ENCODE data around the gene BMP2.

DNA sequence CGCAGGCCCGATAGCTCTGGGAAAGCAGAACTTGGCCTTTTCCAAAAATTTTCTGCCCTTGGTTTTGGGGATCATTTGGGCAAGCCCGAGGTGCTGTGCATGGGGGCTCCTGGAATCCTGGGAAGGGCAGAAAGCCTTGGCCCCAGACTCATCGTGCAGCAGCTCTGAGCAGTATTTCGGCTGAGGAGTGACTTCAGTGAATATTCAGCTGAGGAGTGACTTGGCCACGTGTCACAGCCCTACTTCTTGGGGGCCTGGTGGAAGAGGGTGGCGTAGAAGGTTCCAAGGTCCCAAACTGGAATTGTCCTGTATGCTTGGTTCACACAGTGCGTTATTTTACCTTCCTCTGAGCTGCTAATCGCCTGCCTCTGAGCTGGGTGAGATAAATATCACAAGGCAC is 1.1 kb upstream of the BMP2 start:
- no peak for TF ChIP-seq POLR2AphosphoS5 (IDR thresholded peaks at IDR 0.05)
- TF ChIP-seq, protein P1, sequence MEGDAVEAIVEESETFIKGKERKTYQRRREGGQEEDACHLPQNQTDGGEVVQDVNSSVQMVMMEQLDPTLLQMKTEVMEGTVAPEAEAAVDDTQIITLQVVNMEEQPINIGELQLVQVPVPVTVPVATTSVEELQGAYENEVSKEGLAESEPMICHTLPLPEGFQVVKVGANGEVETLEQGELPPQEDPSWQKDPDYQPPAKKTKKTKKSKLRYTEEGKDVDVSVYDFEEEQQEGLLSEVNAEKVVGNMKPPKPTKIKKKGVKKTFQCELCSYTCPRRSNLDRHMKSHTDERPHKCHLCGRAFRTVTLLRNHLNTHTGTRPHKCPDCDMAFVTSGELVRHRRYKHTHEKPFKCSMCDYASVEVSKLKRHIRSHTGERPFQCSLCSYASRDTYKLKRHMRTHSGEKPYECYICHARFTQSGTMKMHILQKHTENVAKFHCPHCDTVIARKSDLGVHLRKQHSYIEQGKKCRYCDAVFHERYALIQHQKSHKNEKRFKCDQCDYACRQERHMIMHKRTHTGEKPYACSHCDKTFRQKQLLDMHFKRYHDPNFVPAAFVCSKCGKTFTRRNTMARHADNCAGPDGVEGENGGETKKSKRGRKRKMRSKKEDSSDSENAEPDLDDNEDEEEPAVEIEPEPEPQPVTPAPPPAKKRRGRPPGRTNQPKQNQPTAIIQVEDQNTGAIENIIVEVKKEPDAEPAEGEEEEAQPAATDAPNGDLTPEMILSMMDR (IDR thresholded peaks at IDR 0.05) = no peak

Measured in upper lobe of left lung (tissue), 4 donors.